Measurements from ENCODE around the gene CCDC136.

Gene CCDC136

GRCh38 chr7:128831994-128832879, 40.5 kb downstream of the CCDC136 start:
- DNase-seq (ENCODE audit: low read depth) = no peak

GRCh38 chr7:128832880-128833147, 41.0 kb downstream of the CCDC136 start:
- no peak for DNase-seq (ENCODE audit: low read depth)

GRCh38 chr7:128833148-128833945, 41.6 kb downstream of the CCDC136 start:
- no peak for DNase-seq (ENCODE audit: low read depth)

GRCh38 chr7:128833946-128834325, 42.2 kb downstream of the CCDC136 start:
- no peak for DNase-seq (ENCODE audit: low read depth)

- DNase-seq (ENCODE audit: low read depth) = no peak
Measured at GRCh38 chr7:128835231-128835751, 43.5 kb downstream of the CCDC136 start.

GRCh38 chr7:128835790-128836641, 44.2 kb downstream of the CCDC136 start:
- no peak for DNase-seq (ENCODE audit: low read depth)

- no peak for DNase-seq (ENCODE audit: low read depth)
Measured at GRCh38 chr7:128836729-128837348, 45.1 kb downstream of the CCDC136 start.

- no peak for DNase-seq (ENCODE audit: low read depth)
Measured at GRCh38 chr7:128837521-128837921, 45.8 kb downstream of the CCDC136 start.

- DNase-seq (ENCODE audit: low read depth) = no peak
Measured at GRCh38 chr7:128838109-128838779, 46.5 kb downstream of the CCDC136 start.

GRCh38 chr7:128838981-128839731, 47.4 kb downstream of the CCDC136 start:
- DNase-seq (ENCODE audit: low read depth) = no peak

- no peak for DNase-seq (ENCODE audit: low read depth)
Measured at GRCh38 chr7:128839751-128840177, 48.0 kb downstream of the CCDC136 start.

GRCh38 chr7:128840326-128841170, 48.8 kb downstream of the CCDC136 start:
- DNase-seq (ENCODE audit: low read depth) = no peak

- peak; percentile 19 for DNase-seq (ENCODE audit: low read depth)
Measured at GRCh38 chr7:128841171-128841690, 49.5 kb downstream of the CCDC136 start.

- peak; percentile 20 for DNase-seq (ENCODE audit: low read depth)
Measured at GRCh38 chr7:128841921-128842673, 50.3 kb downstream of the CCDC136 start.

- no peak for DNase-seq (ENCODE audit: low read depth)
Measured at GRCh38 chr7:128842674-128843641, 51.2 kb downstream of the CCDC136 start.

GRCh38 chr7:128843938-128844621, 52.3 kb downstream of the CCDC136 start:
- DNase-seq (ENCODE audit: low read depth) = no peak

All from T follicular helper cell (primary cell).